Activated T-cell treated with anti-CD3 and anti-CD28 coated beads, Interleukin-2, amount 50 U/mL, for 48 hours (primary cell): ENCODE results near the gene SKIC2.
A peak's percentile ranks its signal among the peaks of the same experiment; 100 is the strongest.

ENCODE experiments used
- DNase-seq, 2 experiments: peaks; one replicate each; pipeline ENCODE4 v3.0.0-alpha.2; 2020

The SKIC2 gene

GRCh38 chr6:31945507-31946369 is 13.2 kb upstream of the SKIC2 start, which contains the start of gene CFB:
Gene CFB, plus strand, starts transcription at chr6:31946095. Its CDS starts 127 bp downstream, at chr6:31946222.
- DNase-seq, result no peak

GRCh38 chr6:31946370-31946885 is 12.5 kb upstream of the SKIC2 start:
- DNase-seq, result no peak

GRCh38 chr6:31947070-31947675 is 11.8 kb upstream of the SKIC2 start:
- DNase-seq, result no peak

DNA sequence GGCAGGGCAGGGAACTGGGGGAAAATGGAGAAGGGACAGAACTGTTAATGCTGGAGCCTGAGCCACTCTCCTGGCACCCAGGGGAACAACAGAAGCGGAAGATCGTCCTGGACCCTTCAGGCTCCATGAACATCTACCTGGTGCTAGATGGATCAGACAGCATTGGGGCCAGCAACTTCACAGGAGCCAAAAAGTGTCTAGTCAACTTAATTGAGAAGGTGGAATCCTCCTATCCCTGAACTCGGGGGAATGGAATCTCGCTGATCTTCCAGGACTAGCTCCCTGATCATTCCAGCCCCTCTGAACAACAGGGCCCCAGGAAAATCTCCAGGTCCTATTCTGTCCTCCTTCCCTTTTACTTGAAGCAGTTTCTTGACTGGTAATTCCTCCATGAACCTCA is 11.1 kb upstream of the SKIC2 start:
- DNase-seq, result no peak

- no peak for DNase-seq
Observed at GRCh38 chr6:31948306-31948705, 10.7 kb upstream of the SKIC2 start.

DNA sequence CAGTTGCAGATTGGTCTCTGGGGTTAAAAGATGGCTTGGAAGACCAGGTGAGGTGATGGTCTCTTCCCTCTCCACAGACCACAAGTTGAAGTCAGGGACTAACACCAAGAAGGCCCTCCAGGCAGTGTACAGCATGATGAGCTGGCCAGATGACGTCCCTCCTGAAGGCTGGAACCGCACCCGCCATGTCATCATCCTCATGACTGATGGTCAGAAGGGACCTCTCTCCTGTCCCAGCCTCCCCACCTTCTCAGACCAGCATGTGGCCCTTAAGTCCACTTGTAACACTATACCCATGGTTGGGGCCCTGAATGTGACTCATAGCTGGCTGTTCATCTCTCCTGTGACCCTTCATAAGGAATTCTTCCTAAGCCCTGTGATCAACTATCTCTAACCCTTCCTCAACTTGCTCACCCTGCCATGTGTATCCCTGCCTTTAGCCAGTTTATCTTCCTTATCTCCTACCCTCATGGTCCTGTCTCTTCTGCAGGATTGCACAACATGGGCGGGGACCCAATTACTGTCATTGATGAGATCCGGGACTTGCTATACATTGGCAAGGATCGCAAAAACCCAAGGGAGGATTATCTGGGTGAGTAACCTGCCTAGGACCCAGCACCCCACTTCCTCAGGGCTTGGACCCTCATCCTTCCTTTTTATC is 10.1 kb upstream of the SKIC2 start:
- no peak for DNase-seq

- no peak for DNase-seq
Observed at GRCh38 chr6:31949926-31950548, 8.9 kb upstream of the SKIC2 start.

DNA sequence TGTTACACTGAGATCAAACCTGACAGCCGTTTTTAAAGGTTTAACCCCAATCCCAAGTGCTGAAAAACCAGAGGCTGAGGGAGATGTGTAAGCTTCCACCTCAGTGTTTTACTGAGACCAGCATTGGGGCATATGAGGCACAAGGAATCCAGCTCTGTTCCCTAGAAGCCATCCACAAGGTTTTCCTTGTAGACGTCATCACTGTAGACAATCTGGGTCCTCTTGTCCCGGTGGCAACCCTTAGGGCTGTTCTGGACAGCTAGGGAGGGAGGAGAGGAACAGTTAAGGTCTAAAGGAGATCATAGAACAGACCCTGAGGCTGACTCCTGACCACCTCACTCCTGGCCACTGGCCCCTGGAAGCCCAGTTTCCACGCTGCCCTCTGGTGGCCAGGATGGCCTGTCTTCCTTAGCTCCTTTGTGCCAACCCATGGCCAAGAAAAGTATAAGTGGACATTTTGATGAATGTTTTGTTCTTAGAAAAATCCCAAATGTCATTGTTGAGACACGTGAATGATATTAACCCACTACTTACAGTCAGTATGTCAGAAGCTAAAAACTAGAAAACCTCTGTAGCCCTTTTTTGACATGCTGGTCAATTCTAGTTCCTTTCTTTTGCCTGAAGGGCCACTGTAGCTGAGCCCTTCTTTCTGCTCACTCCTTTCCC is 6.7 kb upstream of the SKIC2 start:
- DNase-seq, result peak; percentile 59 to 65

DNA sequence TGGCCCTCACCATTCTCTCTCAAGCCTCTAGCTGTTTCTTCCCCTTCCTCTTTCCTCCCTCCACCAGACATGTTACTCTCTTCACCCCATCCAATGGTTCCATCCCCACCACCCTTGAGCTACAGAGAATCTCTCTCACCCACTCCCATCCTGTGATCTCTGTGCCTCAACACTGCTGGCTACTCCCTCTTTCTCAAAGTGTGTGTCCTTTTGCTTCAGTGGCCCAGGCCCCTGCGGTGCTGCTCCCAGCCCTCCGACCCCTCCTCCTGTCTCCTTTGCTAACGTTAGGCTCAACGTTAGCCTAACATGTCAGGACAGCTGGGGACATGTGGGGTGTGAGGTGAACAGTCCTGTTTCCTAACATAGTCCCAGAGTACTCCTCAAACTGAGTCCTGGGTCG is 6.1 kb upstream of the SKIC2 start:
- no peak for DNase-seq

DNA sequence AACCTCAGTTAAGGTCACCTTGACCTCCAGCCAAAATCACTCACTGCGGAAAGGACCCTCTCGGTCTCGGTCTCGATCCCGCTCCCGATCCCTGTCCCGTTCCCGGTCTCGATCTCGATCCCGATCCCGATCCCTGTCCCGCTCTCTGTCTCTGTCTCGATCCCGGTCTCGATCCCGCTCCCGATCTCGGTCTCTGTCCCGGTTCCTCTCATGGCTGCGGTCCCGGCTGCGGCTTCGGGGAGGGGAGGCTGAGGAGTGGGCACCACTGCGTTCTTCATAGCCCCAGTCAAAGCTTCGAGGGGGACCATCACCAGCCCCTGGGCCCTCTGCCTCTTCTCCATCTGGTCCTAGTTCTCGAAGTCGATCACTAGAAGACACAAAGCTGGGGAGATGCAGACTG is 4.5 kb upstream of the SKIC2 start:
- DNase-seq, result no peak

DNA sequence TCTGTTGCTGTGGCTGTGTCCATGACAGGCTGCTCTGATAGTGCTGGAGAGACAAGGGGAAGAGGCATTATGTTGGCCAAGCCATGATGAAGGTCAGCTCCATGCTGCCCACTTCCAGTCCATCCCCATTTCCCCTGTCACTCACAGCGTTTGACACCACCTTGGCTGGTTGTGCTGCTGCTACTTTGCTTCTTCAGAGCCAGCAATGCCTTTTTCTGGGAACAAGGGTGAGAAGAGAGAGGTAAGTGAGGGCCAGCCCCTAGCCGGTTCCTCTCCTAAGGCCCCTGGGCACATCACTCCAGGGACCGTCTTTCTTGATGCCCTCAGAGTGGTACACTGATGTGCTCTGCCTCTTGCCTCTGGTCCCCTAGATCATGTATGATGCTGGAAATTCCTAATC is 2.2 kb upstream of the SKIC2 start:
- no peak for DNase-seq

DNA sequence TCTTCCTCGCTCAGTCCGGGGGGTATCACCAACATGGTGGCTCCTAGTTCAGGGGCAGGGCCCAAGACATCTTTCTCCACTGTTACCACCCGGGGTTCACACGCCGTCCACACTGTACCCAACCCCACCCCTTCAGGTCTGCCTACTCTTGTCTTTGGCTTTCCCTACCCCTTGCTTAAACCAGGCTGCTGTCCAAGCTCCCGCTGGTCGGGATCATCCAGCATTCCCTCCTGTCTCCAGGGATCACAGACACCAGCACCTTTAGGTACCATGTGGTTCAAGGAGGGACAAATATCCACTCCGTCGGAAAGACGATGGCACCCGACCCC is 599 bp upstream of the SKIC2 start:
- peak in 1 of 2 experiments; percentile 30 for DNase-seq

- DNase-seq, result no peak
Observed at GRCh38 chr6:31961616-31962015, 2.6 kb downstream of the SKIC2 start.

GRCh38 chr6:31963921-31964320 is 4.9 kb downstream of the SKIC2 start:
- no peak for DNase-seq

DNA sequence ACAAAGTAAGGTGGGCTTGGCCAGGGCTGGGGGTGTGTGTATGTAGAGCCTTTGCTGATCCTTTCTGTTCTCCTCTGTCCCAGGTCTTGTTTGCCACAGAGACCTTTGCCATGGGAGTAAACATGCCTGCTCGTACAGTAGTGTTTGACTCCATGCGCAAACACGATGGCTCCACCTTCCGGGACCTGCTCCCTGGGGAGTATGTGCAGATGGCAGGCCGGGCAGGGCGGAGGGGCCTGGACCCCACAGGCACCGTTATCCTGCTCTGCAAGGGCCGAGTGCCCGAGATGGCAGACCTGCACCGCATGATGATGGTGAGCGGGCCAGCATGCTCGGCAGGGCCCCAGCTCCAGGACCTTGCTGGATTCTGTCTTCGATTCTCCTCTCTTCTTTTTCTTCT is 6.7 kb downstream of the SKIC2 start:
- no peak for DNase-seq

- DNase-seq, result no peak
Observed at GRCh38 chr6:31966506-31966905, 7.5 kb downstream of the SKIC2 start.

DNA sequence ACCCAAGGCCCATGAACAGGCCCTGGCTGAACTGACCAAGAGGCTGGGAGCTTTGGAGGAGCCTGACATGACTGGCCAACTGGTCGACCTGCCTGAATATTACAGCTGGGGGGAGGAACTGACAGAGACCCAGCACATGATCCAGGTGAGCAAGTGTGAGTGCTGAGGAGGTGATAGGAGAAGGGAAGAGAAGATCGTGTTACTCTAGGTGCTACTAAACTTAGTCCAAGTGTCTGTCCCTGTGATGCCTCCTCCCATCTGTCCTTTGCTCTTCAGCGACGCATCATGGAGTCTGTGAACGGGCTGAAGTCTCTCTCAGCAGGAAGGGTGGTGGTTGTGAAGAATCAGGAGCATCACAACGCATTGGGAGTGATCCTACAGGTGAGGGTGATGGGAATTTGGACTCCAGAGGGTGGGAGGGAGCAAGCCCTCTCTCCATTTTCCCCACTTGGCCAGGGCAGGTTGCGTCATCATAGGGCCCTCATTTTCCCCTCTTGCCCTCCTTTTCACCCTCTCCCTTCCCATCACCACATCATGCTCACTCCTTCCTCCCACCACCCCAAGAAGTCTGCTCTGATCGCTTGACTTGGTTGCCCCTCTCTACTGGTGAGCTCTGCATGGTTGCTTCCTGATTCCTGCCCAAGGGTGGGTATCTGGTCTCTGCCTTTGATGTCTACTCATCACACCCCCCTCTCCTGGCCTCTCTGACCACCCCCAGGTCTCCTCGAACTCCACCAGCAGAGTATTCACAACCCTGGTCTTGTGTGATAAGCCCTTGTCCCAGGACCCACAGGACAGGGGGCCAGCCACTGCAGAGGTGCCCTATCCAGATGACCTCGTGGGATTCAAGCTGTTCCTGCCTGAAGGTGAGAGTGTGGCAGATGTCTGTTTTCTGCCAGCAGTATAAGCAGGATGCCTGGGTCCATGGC is 8.3 kb downstream of the SKIC2 start:
- no peak for DNase-seq

DNA sequence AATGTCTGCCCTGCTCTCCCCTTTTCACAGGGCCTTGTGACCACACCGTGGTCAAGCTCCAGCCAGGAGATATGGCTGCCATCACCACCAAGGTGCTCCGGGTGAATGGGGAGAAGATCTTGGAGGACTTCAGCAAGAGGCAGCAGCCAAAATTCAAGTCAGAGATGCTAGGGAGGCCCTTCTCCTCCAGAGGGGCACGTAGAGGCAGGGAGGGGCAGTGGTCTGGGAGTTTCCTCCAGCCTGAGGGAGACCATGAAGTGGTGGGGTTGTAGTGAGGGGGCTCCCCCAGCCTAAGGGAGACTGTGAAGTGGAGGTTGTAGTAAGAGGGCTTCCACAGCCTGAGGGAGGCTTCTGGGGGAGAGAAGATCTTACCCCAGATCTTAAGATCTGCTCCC is 8.9 kb downstream of the SKIC2 start:
- no peak for DNase-seq

GRCh38 chr6:31968326-31968725 is 9.4 kb downstream of the SKIC2 start:
- DNase-seq, result no peak

DNA sequence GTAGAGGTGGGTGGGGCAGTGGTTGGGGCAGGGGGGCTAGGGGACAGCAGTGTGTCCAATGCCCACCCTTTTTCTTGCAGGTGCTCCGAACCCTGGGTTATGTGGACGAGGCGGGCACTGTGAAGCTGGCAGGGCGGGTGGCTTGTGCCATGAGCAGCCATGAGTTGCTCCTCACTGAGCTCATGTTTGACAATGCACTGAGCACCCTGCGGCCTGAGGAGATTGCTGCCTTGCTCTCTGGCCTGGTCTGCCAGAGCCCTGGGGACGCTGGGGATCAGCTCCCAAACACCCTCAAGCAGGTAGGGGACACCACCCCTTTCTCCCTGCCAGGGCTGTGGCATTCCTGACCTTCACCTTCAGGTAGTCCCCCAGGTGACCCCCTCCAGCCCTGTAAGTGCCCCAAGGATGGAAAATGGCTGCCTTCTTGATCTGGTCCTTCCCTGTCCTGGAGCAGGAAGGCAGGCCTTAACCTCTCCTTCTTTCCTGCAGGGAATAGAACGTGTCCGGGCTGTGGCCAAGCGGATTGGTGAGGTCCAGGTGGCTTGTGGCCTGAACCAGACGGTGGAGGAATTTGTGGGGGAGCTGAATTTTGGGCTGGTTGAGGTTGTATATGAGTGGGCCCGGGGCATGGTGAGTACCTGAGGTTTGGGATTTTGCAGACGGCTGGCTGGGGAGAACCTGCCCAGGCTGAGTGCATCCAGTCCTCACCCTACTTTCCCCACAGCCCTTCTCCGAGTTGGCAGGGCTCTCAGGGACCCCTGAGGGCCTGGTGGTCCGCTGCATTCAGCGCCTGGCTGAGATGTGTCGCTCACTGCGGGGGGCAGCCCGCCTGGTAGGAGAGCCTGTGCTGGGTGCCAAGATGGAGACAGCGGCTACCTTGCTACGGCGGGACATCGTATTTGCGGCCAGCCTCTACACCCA is 10.1 kb downstream of the SKIC2 start:
- no peak for DNase-seq
